ENCODE data around the gene USP3.

- TF ChIP-seq CTCF (IDR thresholded peaks at IDR 0.05 in 2 of 3, conservative IDR thresholded peaks at IDR 0.05 in 1 of 3; ENCODE audit: insufficient read depth in 2 of 3, low read depth in 1 of 3, low read length in 3 of 3) (no peak), POLR2AphosphoS5 (IDR thresholded peaks at IDR 0.05; ENCODE audit: control insufficient read depth, insufficient read depth, low read depth, low read length) (no peak), ARID4B (CRISPR knock-in tag; IDR thresholded peaks at IDR 0.05) (no peak), KLF13 (tag; IDR thresholded peaks at IDR 0.05; ENCODE audit: borderline replicate concordance, low read depth) (no peak), TRIM25 (IDR thresholded peaks at IDR 0.05; ENCODE audit: borderline replicate concordance) (no peak), ZNF274 (IDR thresholded peaks at IDR 0.05; ENCODE audit: borderline replicate concordance, low read depth, low read length) (no peak)
Observed at GRCh38 chr15:63532307-63532744, 27.9 kb downstream of the USP3 start.

Measured in K562 (cell line).